ENCODE data around the gene SCRN2.

SCRN2 gene

DNA sequence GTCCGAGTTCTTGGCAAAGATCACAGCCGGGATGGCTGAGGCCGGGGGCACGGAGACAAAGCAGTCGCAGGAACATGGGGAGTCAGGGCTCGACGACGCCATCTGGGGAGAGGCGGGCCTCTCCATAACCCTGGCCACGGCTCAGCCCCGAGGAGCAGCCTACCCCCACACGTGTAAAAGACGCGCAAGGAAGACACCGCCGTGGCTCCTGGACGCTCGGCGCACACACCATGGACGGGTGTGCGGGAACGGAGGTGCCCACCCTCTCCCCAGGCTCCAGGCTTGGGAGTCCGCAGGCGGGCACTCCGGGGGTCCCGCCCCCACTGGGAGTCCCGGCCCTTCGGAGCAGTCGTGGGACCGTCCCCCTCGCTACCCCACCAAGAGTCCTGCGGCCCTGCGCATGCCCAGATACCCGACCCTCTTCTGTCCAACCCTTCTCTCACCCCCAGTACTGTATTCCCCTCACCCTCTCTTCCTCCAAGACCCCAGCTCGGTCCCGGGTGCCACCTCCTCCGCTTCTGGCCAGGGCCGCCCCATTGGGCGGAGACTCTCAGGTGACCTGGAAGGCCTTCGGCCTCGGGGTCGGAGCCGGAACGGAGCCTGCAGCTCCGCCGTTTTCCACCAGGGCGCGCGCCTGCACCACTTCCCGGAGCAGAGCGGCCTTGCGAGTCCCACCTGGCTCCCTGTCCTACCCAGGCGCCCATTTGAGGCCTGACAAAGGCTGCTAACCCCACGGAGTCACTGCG, at the start of gene SCRN2:
SCRN2 (minus strand) TSS at position 532 of the 746 bp plus-strand sequence; CDS start at position 102, 430 bp downstream.
- peak; percentile 35 for DNase-seq

DNA sequence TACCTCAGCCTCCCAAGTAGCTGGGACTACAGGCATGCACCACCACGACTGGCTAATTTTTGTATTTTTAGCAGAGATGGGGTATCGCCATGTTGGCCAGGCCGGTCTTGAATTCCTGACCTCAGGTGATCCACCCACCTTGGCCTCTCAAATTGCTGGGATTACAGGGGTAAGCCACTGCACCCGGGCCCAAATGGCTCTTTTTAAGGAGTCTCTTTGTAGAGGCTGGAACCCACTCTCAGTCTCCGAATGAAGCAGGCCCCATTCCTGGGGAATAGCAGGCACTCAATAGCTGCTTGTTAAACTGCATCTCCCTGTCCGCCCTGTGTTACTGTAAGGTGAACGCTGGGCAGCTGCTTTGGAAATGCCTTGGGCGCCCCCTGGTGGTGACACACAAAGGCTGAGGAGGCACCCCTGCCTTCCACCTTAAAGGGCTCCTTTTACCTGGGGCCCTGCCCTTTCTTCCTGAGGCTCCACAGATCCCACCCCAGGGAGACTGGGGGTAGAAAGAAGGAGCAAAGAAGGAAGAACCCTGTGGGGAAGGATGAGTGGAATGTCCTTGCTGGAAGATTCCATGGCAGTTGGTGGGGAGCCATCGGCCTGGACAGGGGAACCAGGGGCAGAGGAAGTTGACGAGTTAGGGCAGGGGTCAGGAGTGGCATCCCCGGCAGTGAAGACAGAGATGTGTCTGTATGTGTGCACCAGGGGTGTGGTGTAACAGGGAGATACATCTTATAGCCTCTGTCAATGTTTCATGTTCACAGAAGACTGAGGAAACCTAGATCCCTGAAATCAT, 48.9 kb upstream of the SCRN2 start:
- DNase-seq, result peak; percentile 73

GRCh38 chr17:47888293-47888692, 47.2 kb upstream of the SCRN2 start:
- DNase-seq, result no peak

DNA sequence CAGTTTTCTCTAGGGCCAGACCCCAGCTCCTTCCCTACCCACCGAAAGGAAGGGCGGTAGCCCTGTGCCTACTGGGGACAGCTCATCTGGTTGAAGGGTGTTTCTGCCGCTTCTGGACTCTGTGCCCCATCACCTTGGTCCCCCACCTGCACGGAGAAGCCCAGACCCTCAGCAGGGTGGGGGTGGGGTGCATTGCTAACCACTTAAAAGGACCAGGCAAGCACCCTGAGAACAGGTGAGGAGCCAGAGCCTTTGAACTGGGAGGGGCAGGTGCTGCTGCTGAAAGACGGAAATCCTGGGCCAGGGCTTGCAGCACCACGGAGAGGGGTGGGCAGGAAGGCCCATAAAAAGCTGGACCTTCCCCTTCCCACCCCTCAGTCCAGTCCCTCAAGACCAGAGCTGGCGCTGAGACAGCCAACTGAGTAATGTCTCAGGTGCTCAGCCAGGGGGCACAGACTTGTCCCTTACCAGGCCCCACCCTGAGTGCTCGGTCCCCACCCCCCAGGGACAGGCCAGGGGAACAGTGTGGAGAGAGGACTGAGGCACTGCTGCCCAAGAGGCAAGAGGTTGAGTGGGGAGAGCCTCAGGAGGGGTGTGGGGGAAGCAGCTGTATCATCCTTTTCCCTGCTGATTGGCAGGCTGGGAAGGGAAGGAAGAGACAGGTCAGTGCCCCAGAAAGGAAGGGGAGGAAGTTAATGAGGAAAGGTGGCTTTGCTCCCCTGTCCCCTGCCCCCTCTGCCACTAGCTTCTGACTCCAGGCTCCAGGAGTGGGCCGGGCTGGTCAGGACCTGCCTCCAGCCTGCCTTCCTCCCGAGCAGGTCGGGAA, 44.0 kb upstream of the SCRN2 start:
- DNase-seq, result no peak

GRCh38 chr17:47884427-47884740, 43.3 kb upstream of the SCRN2 start:
- DNase-seq, result no peak

DNA sequence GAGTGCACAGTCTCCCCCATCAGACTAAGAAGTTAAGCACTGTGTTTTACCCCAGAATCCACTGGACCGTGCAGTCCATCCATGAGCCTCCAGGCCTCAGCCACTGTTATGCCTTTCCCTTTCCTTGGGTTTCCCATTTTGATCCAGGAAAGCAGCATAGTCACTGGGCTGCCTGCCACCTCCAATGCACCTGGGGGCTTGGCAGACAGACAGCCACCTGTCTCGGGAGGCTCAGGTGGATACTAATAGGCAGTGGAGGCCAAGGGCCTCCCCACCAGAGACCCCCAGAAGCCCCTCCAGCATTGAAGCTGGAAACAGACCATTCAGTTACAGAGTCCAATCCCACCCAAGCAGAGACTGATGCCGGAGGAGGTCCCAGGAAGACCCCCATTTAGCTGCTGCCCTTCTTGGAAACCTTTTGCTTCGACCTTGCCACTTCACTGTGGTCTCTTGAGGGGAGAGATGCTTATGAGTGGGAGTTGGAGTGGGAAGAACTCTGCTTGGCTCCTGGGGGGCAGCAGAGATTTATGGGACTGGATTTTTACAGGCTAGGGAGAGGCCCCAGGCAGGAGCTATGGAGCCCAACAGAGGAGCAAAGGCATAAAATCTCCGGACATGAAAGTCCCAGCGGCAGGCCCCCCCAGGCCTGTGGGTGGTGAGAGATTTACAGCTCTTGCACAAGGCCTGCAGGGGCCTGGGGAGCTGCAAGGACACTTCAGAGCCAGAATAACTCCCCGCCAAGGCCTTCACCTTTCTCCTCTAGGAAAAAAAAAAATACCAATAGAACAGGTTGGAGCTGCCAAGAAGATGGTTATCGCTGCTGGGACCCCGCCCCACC, 42.7 kb upstream of the SCRN2 start:
- no peak for DNase-seq

GRCh38 chr17:47882695-47883588, 41.9 kb upstream of the SCRN2 start:
- DNase-seq, result no peak

GRCh38 chr17:47882247-47882646, 41.2 kb upstream of the SCRN2 start:
- no peak for DNase-seq

GRCh38 chr17:47879776-47880454, 38.8 kb upstream of the SCRN2 start:
- no peak for DNase-seq

GRCh38 chr17:47879028-47879585, 38.0 kb upstream of the SCRN2 start:
- DNase-seq, result no peak

DNA sequence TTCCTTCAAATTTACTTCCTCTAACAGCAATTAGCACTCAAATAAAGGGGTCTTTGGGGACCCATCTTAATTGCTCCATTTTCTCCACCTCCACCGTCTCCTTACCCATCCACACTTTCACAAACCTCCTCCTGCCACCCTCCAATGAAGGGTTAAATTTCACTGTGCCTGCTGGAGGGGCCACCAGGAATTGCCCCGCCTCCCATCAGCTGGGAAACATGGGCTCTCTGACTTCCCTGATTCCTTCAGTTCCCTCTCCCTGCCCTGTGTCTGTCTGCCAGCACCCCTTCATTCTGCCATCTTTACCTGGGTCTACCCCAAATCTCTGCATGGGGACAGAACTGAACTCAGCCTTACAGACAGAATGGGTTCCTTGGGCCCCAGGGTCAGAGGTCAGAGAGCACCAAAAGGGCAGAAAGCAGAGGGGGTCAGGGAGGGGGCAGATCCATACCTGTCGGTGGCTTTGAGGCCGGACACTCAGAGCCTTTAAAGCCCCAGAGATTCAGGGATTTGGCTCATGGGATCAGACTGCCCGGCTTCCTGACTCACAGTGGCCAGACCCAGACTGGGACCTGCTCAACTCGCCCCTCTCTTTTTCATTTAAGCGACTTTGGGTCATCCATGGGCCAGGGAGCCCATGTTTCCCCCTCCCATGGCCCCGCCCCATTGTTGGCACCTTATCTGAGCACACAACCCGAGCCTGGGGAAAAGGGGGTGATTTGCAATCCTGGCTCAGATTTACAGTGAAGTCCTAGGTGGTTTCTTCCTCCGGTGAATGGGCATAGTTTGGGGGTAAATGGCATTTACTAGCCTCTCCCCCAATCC, 37.3 kb upstream of the SCRN2 start:
- no peak for DNase-seq

GRCh38 chr17:47877368-47878034, 36.4 kb upstream of the SCRN2 start:
- DNase-seq, result no peak

DNA sequence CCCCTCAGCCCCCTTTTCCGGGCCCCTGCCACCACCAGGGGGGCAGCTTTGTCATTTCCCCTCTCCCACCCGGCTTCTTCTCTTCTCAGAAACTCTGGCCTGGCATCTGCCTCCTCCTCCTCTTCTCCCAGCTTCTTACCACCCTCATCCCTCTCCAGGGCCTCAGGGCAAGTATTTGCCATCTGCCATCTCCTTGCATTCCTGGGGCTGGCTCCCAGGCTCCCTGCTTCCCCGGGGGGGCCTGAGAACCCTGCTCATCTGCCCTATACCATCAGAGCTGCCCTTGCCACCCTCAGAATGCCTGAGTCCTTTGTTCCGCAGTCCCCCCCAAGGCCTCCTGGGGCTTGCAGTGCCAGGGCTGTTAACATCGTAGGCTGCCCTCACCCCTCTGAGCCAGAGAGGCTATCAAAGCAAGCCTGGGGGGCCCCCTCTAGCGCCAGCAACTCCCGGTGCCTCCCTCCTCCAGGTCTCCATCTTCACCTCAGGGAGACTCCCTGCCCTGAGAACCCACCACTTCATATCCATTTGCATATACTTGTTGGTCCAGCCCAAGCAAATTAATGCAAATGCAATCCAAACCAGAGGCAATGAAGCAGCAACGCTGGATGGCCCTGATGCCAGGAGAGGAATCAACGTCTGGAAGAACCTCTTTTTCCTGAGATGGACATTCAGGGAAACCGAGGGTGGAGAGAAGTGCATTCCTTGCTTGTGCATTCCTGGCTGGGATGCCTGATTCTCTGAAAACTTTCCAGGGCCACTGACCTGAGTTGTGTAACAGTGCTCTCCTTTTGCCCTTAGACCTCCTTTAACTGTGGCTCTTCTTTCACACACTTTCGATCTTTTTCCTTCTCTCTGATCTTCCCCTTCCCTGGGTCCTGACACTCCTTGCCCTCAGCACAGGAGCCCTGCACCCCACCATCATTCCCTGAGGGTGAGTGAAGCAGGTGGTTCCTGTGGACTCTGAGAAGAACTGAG, 34.2 kb upstream of the SCRN2 start:
- no peak for DNase-seq

- DNase-seq, result no peak
These were observed 32.4 kb upstream of the SCRN2 start for GRCh38 chr17:47873200-47874090.

DNA sequence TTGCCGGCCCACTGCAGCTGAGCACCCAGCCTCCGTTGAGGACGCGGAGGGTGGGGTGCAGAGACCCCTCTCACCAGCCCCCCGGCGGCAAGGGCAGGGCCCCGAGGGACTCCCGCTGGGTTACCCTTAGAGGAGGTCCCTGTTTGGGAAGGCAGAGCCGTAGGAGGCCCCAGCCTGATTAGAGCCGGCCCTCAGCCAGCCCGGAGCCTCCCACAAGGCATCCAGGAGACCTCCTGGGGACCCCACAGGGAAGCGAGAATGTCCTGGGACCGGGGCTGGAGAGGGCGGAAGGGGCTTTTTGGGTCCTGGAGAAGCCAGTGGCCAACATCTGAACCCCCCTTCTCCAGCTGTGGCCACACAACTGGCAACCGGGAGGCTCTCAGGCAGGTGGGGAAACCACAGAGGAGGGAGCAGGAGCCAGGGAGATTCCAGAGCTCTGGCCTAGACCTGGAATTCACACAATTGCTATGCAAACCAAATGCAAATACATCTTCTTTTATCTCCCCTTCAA, 31.6 kb upstream of the SCRN2 start:
- DNase-seq, result no peak

DNA sequence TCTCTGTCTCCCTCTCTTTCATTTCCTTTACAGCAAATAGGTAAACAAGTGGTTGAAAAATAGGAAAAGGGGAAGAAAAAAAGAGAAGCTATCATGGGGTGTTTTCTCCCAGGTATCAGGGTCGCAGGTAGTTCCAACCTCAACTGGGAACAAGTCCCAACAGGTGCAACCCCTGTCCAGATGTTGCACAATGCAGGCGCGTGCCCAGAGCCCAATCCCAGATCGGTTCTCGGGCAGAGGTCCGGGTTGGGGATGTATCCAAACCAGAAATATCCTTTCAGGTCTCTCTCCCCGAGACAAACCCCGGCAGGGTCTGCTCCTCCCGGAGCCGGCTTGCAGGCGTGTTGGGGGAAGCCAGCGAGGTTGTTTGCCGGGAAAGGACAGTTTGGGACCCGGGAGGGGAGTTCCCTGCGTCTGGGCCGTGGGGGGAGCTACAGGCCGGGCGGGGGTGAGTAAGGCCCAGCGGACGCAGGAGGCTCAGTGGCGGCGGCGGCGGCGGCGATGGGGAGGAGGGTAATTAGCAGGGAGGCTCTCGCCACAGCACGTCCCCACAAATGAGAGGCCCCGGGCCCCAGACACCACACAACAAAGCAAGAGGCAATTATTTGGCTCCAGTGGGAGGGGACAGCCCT, 31.1 kb upstream of the SCRN2 start:
- DNase-seq, result no peak

Measured in NCI-H2081 treated with DMSO at 0.1 percent for 48 hours (cell line).